ENCODE results near the gene MRPS10. TPM values are rescaled to one million over a fixed set of nuclear protein-coding genes. Genes with fewer than 3 reads are reported as not detected.

The MRPS10 gene
- polyA plus RNA-seq, 3 donors = 9.2 to 33.0 (median 31.4) TPM

DNA sequence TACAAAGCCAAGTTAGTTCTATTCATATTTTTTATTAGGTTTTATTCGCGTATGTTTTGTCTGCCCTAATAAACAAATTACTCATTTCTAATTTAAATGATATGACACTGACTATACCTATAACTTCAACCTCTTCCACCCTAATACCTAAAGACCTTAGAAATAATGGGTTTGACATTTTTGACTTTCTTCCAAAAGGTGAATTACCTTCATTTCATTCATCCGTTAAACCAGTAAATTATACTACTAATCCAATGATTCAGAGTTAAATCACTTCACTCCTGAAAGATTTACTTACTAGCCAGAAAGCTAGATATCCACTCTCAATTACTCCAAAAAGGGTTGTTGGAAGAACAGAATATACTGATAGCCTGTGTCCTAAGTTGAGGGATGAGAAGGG is 5.2 kb downstream of the MRPS10 start:
- Histone ChIP-seq H3K4me2 (replicated peaks; ENCODE audit: extremely low read depth, low read length, poor library complexity, severe bottlenecking) (no peak overlapping the region), H3K36me3 (replicated peaks in 1 of 2; ENCODE audit: control insufficient read depth in 1 of 2, insufficient read depth in 2 of 2, low read length in 2 of 2) (peaks cover 62 to 69% of the 10 kb centered on the region in 2 donors), H3K4me3 (replicated peaks in 1 of 3; ENCODE audit: low read depth in 2 of 3, low read length in 3 of 3) (no peak overlapping the region), H3K4me1 (ENCODE audit: control insufficient read depth in 1 of 2, insufficient read depth in 2 of 2, low read length in 2 of 2) (peaks cover 10 to 12% of the 10 kb centered on the region in 2 donors), H3K79me2 (ENCODE audit: insufficient read depth, low read length) (peaks cover 34% of the 10 kb centered on the region), H4K20me1 (ENCODE audit: insufficient read depth, low read length) (no peaks in the 10 kb centered on the region), H3K27me3 (ENCODE audit: control insufficient read depth in 2 of 2, insufficient read depth in 2 of 2, low read length in 2 of 2) (no peaks in the 10 kb centered on the region), H2AFZ (ENCODE audit: insufficient read depth, low read depth, low read length, poor library complexity, severe bottlenecking) (no peak overlapping the region), H3K27ac (ENCODE audit: low read depth in 1 of 2, low read length in 2 of 2) (no peak overlapping the region), H3K9me3 (replicated peaks in 1 of 2; ENCODE audit: control insufficient read depth in 1 of 2, insufficient read depth in 1 of 2, low read length in 2 of 2) (no peaks in the 10 kb centered on the region), H3K9ac (ENCODE audit: insufficient read depth, low read length, poor library complexity, severe bottlenecking) (no peak overlapping the region)
- Mint-ChIP-seq H3K9me3 (peaks cover 0 to under 1% (median 0%) of the 10 kb centered on the region in 7 donors), H3K27me3 (ENCODE audit: low read depth in 3 of 3) (no peaks in the 10 kb centered on the region), H3K4me1 (peaks cover 13% of the 10 kb centered on the region), H3K4me3 (no peak overlapping the region), H3K27ac (no peak overlapping the region), H3K36me3 (peaks cover 52 to 61% of the 10 kb centered on the region in 2 donors)
- TF ChIP-seq, protein P1, sequence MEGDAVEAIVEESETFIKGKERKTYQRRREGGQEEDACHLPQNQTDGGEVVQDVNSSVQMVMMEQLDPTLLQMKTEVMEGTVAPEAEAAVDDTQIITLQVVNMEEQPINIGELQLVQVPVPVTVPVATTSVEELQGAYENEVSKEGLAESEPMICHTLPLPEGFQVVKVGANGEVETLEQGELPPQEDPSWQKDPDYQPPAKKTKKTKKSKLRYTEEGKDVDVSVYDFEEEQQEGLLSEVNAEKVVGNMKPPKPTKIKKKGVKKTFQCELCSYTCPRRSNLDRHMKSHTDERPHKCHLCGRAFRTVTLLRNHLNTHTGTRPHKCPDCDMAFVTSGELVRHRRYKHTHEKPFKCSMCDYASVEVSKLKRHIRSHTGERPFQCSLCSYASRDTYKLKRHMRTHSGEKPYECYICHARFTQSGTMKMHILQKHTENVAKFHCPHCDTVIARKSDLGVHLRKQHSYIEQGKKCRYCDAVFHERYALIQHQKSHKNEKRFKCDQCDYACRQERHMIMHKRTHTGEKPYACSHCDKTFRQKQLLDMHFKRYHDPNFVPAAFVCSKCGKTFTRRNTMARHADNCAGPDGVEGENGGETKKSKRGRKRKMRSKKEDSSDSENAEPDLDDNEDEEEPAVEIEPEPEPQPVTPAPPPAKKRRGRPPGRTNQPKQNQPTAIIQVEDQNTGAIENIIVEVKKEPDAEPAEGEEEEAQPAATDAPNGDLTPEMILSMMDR (IDR thresholded peaks at IDR 0.05) = no peak
- intact Hi-C loops (cut with micrococcal nuclease) = loop anchor here in 1 of 2 donors (10.0 kb wide), 1 partner anchor 428 kb away; the partner anchor contains the start of genes PRICKLE4 and TOMM6
- WGBS (ENCODE audit: insufficient coverage) = no CpG with 5 or more reads among the region's 3 CpGs
- DNase-seq = no peak

DNA sequence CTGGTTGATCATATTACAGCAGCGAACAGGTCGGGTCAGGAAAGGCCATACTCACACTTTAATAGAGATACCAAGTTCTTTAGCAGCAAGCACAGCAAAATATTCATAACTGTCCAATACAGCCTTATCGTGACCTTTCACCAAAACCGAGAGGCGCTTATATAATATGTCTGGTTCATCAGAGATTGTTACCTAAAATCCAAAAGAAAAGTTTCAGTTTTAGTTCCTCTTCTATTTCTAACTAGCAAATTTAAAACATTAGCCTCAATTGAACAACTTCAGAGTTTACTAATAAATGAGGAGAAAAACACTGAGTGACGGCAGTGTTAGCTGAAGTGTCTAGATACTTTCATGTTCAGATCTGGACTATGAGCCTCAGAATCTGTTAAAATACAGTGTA is 5.9 kb downstream of the MRPS10 start:
- no peak overlapping the region for H3K27ac Mint-ChIP-seq
- Histone ChIP-seq H3K4me2 (replicated peaks; ENCODE audit: extremely low read depth, low read length, poor library complexity, severe bottlenecking) (no peak overlapping the region), H3K4me1 (ENCODE audit: control insufficient read depth in 1 of 2, insufficient read depth in 2 of 2, low read length in 2 of 2) (peaks cover 3 to 5% of the 10 kb centered on the region in 2 donors), H3K27me3 (ENCODE audit: control insufficient read depth in 2 of 2, insufficient read depth in 2 of 2, low read length in 2 of 2) (no peaks in the 10 kb centered on the region), H3K9ac (ENCODE audit: insufficient read depth, low read length, poor library complexity, severe bottlenecking) (no peak overlapping the region), H2AFZ (ENCODE audit: insufficient read depth, low read depth, low read length, poor library complexity, severe bottlenecking) (no peak overlapping the region), H3K27ac (ENCODE audit: low read depth in 1 of 2, low read length in 2 of 2) (no peak overlapping the region), H3K79me2 (ENCODE audit: insufficient read depth, low read length) (peaks cover 27% of the 10 kb centered on the region), H3K4me3 (replicated peaks in 1 of 3; ENCODE audit: low read depth in 2 of 3, low read length in 3 of 3) (no peak overlapping the region), H3K9me3 (replicated peaks in 1 of 2; ENCODE audit: control insufficient read depth in 1 of 2, insufficient read depth in 1 of 2, low read length in 2 of 2) (no peaks in the 10 kb centered on the region), H4K20me1 (ENCODE audit: insufficient read depth, low read length) (no peaks in the 10 kb centered on the region), H3K36me3 (replicated peaks in 1 of 2; ENCODE audit: control insufficient read depth in 1 of 2, insufficient read depth in 2 of 2, low read length in 2 of 2) (peaks cover 67 to 75% of the 10 kb centered on the region in 2 donors)
- H3K4me1 Mint-ChIP-seq = peaks cover 12% of the 10 kb centered on the region
- H3K9me3 Mint-ChIP-seq = no peaks in the 10 kb centered on the region
- H3K27me3 Mint-ChIP-seq (ENCODE audit: low read depth in 3 of 3) = no peaks in the 10 kb centered on the region
- TF ChIP-seq, protein P1 (IDR thresholded peaks at IDR 0.05) = no peak
- peaks cover 56 to 68% of the 10 kb centered on the region in 2 donors for H3K36me3 Mint-ChIP-seq
- no peak overlapping the region for H3K4me3 Mint-ChIP-seq
- intact Hi-C loops (cut with micrococcal nuclease) = loop anchor here in 1 of 2 donors (10.0 kb wide), 1 partner anchor 427 kb away; the partner anchor contains the start of genes PRICKLE4 and TOMM6
- no CpG with 5 or more reads among the region's 6 CpGs for WGBS (ENCODE audit: insufficient coverage)
- DNase-seq = no peak
